Measurements from ENCODE around the gene SHPK. TPM values are rescaled to one million over a fixed set of nuclear protein-coding genes. Genes with fewer than 3 reads are reported as not detected.

SHPK gene
- total and polyA plus RNA-seq, 10 donors = 2.3 to 13.6 (median 10.2) TPM

DNA sequence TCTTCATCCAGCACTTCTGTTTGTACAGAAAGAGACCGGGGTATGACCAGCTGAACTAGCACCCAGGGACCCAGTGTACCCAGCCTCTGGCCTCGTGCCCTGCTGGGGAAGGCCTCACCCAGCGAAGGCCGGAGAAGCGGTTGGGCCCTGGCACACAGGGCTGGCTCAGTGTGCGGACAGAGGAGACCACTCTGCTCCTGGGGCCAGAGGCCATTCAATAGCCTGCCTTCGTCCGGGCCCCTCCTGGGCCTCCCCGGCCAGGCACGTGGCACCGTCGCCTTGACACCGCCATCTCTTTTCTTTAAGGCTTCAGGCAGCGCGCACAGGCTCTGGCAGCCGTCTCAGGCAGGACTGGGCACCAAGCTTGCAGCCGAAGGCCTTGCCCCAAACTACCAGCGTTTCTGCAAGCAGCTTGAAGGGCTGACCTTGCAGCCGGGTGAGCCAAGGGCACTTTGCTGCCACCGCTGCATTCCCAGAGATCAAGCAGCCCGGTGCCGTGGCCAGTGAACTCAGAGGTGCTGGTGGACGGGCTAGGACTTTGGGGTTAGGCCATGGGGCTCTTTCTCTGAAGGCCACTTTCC is 24.4 kb upstream of the SHPK start:
- no peaks in the 10 kb centered on the region for H3K9me3 ChIP-seq
- H3K27me3 ChIP-seq (replicated peaks in 1 of 7) = no peaks in the 10 kb centered on the region
- H3K27ac ChIP-seq = peak overlapping the region in 4 of 8 donors; percentile 29 to 51 (median 48)
- H3K36me3 ChIP-seq = peaks cover 0 to 79% (median 19%) of the 10 kb centered on the region in 6 donors
- H3K4me3 ChIP-seq = no peak overlapping the region
- H3K4me1 ChIP-seq = peaks cover 0 to 33% (median 12%) of the 10 kb centered on the region in 6 donors
- 80 to 93% (median 88%) methylated on average over 17 to 23 of the region's 23 CpGs for whole genome bisulfite sequencing, 5 donors
- DNase-seq = no peak
- TF ChIP-seq POLR2AphosphoS5 (IDR thresholded peaks at IDR 0.05) (peak in 2 of 3 donors; percentile 5 to 61), POLR2A (IDR thresholded peaks at IDR 0.05) (no peak)
- intact Hi-C loops (cut with DNase I; ENCODE audit: low total_unique reads) = no loop called here

DNA sequence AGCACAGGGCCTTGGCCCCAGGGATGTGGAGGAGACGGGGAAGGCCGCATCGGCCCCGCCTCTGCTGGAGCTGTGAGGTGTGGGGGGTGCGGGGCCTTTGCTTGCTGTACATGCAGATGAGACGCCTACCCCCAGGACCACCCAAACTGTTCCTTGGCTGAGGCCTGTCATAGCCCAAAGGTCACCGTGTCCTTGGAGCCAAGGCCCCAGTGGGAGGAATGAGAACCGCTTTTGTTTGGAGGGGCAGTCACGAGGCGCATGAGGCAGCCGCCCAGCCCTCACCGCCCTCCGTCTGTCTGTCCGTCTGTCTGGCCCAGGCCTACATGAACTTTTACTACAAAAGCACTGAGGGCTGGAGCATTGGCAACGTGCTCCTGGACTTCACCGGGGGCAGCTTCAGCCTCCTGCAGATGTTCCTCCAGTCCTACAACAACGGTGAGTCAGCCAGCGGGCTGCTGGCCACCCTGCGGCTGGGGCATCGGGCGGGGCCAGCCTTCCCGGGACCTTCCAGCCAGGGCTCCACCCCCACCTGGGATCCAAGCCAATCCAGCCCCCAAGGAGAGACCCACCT is 23.6 kb upstream of the SHPK start:
- Histone ChIP-seq H3K4me1 (peaks cover 0 to 33% (median 12%) of the 10 kb centered on the region in 6 donors), H3K4me3 (no peak overlapping the region), H3K9me3 (no peaks in the 10 kb centered on the region), H3K36me3 (peaks cover 0 to 79% (median 19%) of the 10 kb centered on the region in 6 donors), H3K27ac (peak overlapping the region in 4 of 8 donors; percentile 29 to 51 (median 48)), H3K27me3 (replicated peaks in 1 of 7) (no peaks in the 10 kb centered on the region)
- WGBS, 5 donors = 79 to 85% (median 80%) methylated on average over 11 to 22 of the region's 22 CpGs
- TF ChIP-seq POLR2A (IDR thresholded peaks at IDR 0.05) = no peak
- peak; percentile 26 to 65 (median 28) for TF ChIP-seq POLR2AphosphoS5 (IDR thresholded peaks at IDR 0.05)
- no peak for DNase-seq
- intact Hi-C loops (cut with DNase I; ENCODE audit: low total_unique reads) = no loop called here

DNA sequence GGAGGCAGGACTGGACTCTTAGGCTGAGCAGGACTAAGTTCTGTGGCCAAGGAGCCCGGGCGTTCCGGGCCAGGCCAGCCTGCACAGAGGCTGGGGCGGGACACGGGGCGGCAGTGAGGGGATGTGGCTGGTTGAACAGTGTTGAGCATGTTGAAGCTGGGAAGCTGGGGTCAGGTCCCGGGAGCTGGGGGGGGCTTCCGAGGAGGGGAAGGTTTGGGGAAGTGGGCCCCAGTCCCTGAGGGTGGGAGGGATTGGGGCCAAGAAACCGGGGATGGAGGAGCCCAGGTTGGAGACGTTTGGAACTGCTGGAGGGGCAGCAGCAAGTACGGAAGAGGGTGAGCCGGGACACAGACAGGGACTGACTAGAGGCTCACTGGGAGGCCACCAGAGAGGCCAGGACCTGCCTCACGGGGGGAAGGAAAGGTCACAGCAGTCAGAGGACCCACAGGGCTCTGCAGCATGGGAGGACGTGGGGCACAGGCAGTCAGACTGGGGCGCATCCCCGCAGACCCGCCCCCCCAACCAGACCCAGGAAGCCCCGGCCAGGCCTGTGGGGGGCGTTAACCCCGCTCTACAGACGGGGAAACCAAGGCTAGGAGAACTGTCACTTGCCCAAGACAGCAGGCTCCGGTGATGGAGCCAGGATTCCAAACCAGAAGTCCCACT is 22.9 kb upstream of the SHPK start:
- peaks cover 0 to 72% (median 15%) of the 10 kb centered on the region in 6 donors for H3K36me3 ChIP-seq
- DNase-seq = no peak
- intact Hi-C loops (cut with DNase I; ENCODE audit: low total_unique reads) = no loop called here
- H3K9me3 ChIP-seq = no peaks in the 10 kb centered on the region
- no peak overlapping the region for H3K4me3 ChIP-seq
- peak overlapping the region in 4 of 8 donors; percentile 29 to 51 (median 48) for H3K27ac ChIP-seq
- 79 to 87% (median 83%) methylated on average over 15 to 22 of the region's 22 CpGs for WGBS, 5 donors
- H3K27me3 ChIP-seq (replicated peaks in 1 of 7) = no peaks in the 10 kb centered on the region
- TF ChIP-seq POLR2A (IDR thresholded peaks at IDR 0.05) (no peak), POLR2AphosphoS5 (IDR thresholded peaks at IDR 0.05) (no peak)
- TF ChIP-seq, protein P1, sequence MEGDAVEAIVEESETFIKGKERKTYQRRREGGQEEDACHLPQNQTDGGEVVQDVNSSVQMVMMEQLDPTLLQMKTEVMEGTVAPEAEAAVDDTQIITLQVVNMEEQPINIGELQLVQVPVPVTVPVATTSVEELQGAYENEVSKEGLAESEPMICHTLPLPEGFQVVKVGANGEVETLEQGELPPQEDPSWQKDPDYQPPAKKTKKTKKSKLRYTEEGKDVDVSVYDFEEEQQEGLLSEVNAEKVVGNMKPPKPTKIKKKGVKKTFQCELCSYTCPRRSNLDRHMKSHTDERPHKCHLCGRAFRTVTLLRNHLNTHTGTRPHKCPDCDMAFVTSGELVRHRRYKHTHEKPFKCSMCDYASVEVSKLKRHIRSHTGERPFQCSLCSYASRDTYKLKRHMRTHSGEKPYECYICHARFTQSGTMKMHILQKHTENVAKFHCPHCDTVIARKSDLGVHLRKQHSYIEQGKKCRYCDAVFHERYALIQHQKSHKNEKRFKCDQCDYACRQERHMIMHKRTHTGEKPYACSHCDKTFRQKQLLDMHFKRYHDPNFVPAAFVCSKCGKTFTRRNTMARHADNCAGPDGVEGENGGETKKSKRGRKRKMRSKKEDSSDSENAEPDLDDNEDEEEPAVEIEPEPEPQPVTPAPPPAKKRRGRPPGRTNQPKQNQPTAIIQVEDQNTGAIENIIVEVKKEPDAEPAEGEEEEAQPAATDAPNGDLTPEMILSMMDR (IDR thresholded peaks at IDR 0.05 in 8 of 11, conservative IDR thresholded peaks at IDR 0.05 in 3 of 11) = no peak
- peaks cover 0 to 33% (median 12%) of the 10 kb centered on the region in 6 donors for H3K4me1 ChIP-seq

DNA sequence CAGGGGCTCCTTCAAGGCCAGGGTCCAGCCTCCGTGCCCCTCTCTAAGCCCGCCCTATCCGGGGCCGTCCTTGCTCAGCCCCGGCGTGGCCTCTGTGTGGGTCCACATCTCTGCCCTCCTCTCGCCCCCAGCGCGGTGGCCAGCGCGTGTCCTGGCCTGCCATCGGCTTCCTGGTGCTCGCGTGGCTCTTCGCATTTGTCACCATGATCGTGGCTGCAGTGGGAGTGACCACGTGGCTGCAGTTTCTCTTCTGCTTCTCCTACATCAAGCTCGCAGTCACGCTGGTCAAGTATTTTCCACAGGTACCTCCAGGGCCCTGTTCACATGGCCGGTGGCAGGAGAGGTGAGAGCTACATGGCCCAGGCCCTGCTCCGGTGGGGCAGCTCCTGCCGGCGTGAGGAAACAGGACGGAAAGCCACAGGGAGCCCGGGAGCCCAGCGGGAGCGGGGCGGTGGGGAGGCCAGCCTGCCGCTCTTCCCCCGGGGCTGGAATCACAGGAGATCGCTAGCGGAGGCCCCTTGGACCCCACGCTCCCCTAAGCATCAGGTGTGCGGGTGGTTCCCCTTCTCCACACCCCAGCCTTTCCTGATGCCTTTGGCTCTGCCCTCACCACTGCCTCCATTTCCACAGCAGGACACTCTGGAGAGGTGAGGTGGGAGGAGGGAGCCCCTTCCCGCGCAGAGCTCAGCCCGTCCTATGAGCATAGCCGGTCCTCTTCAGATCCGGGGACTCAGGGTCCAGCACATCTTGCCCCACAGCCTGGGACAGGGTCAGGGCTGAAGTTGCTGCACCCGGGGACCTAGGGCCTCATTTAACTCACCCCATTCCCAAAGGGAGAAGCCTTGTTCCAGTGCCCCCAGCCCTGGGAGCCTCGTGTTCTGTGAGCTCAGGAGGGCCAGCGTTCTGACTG is 22.1 kb upstream of the SHPK start:
- peaks cover 0 to 70% (median 7%) of the 10 kb centered on the region in 6 donors for H3K36me3 ChIP-seq
- 84 to 90% (median 88%) methylated on average over 36 to 42 of the region's 42 CpGs for WGBS, 5 donors
- H3K4me3 ChIP-seq = no peak overlapping the region
- intact Hi-C loops (cut with DNase I; ENCODE audit: low total_unique reads) = no loop called here
- H3K4me1 ChIP-seq = peaks cover 0 to 33% (median 12%) of the 10 kb centered on the region in 6 donors
- H3K9me3 ChIP-seq = no peaks in the 10 kb centered on the region
- H3K27me3 ChIP-seq (replicated peaks in 1 of 7) = no peaks in the 10 kb centered on the region
- DNase-seq = no peak
- TF ChIP-seq, protein P1 (IDR thresholded peaks at IDR 0.05 in 8 of 11, conservative IDR thresholded peaks at IDR 0.05 in 3 of 11) = no peak
- TF ChIP-seq POLR2A (IDR thresholded peaks at IDR 0.05) (no peak), POLR2AphosphoS5 (IDR thresholded peaks at IDR 0.05) (peak in 2 of 3 donors; percentile 20 to 58)
- no peak overlapping the region for H3K27ac ChIP-seq
